PC-3 (cell line): ENCODE measurements around the gene RPL3.

Experiments used
- EZH2 ChIP-seq: fragments of 300-600 bp; sonication (generic); IDR thresholded peaks from one replicate; pipeline ENCODE4 v1.6.1; 2017; ENCODE audit warnings: antibody characterized with exemption, mild to moderate bottlenecking, low read length; ENCODE audit not compliant: unreplicated experiment
- EZH2phosphoT487 ChIP-seq: fragments of 300-600 bp; sonication (generic); IDR thresholded peaks from 2 replicates; pipeline ENCODE4 v1.6.1; 2018; ENCODE audit warnings: mild to moderate bottlenecking, antibody characterized with exemption, low read length, borderline replicate concordance
- TF ChIP-seq, protein P1 (sequence below): fragments of 300-600 bp; sonication (generic); conservative IDR thresholded peaks from 2 replicates; pipeline ENCODE4 v1.5.1; 2017; ENCODE audit warnings: antibody characterized with exemption, low read depth, mild to moderate bottlenecking, low read length

DNA sequence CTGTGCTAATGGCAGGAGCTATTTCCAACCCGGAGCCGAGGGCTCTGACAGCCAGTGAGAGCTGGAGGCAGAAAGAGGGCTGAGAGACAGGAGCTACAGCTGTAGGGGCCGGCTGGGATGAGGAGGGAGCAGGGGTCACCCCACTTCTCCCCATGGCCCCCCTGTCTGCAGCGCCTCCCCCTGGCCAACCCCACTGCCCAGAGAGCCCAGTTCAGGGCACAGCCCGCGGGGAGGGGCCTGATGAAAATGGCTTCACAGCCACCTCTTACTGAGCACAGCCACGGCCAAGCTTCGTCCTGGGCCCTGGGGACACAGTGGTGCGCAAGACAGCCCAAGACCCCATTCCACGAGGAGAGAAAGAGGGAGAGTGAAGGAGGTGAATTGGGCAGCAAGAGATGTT lies 27.9 kb downstream of the RPL3 start:
- no peak for TF ChIP-seq EZH2
- TF ChIP-seq, protein P1, sequence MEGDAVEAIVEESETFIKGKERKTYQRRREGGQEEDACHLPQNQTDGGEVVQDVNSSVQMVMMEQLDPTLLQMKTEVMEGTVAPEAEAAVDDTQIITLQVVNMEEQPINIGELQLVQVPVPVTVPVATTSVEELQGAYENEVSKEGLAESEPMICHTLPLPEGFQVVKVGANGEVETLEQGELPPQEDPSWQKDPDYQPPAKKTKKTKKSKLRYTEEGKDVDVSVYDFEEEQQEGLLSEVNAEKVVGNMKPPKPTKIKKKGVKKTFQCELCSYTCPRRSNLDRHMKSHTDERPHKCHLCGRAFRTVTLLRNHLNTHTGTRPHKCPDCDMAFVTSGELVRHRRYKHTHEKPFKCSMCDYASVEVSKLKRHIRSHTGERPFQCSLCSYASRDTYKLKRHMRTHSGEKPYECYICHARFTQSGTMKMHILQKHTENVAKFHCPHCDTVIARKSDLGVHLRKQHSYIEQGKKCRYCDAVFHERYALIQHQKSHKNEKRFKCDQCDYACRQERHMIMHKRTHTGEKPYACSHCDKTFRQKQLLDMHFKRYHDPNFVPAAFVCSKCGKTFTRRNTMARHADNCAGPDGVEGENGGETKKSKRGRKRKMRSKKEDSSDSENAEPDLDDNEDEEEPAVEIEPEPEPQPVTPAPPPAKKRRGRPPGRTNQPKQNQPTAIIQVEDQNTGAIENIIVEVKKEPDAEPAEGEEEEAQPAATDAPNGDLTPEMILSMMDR: peak; percentile 42; the same call in 1 of the 2 replicates
- TF ChIP-seq EZH2phosphoT487: no peak
